ENCODE results near the gene MYO9A.

Gene MYO9A

DNA sequence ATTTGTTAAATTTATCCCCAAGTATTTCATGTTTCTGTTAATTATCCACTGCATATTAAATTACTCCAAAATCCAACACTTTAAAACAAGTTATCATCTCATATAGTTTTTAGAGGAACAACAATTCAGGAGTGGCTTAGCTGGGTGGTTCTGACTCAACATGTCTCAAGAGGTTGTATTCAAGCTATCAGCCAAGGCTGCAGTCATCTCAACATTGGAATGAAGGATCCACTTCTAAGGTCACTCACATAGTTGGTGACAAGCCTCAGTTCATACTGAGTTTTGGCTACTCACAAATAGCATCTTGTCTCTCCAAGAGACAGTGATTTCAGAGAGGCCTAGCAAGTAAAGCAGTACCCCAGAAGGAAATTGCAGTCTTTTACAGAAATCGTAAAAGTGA, 172.9 kb downstream of the MYO9A start:
- Histone ChIP-seq H3K4me3 (ENCODE audit: insufficient read length, low read depth) (no peak overlapping the region), H3K9ac (ENCODE audit: insufficient read length, low read depth) (no peak overlapping the region), H3K4me1 (ENCODE audit: insufficient read depth, insufficient read length) (no peaks in the 10 kb centered on the region), H3K9me3 (ENCODE audit: insufficient read depth, low read length) (no peaks in the 10 kb centered on the region), H3K36me3 (ENCODE audit: insufficient read depth, insufficient read length, low read length) (no peaks in the 10 kb centered on the region), H3K27me3 (ENCODE audit: insufficient read depth, insufficient read length) (no peaks in the 10 kb centered on the region)
- DNase-seq (ENCODE audit: low read depth, low spot score), result no peak
- TF ChIP-seq ZNF274 (IDR thresholded peaks at IDR 0.05; ENCODE audit: low read depth, low read length) (no peak), SUZ12 (IDR thresholded peaks at IDR 0.05; ENCODE audit: extremely low read depth, insufficient read depth, insufficient read length) (no peak), YY1 (IDR thresholded peaks at IDR 0.05; ENCODE audit: insufficient read depth, insufficient read length) (no peak)

- no peak for TF ChIP-seq SUZ12 (IDR thresholded peaks at IDR 0.05; ENCODE audit: extremely low read depth, insufficient read depth, insufficient read length)
- TF ChIP-seq YY1 (IDR thresholded peaks at IDR 0.05; ENCODE audit: insufficient read depth, insufficient read length), result no peak
- TF ChIP-seq ZNF274 (IDR thresholded peaks at IDR 0.05; ENCODE audit: low read depth, low read length), result no peak
- no peak overlapping the region for H3K9ac ChIP-seq (ENCODE audit: insufficient read length, low read depth)
These were observed 174.1 kb downstream of the MYO9A start for GRCh38 chr15:71943806-71944205.

DNA sequence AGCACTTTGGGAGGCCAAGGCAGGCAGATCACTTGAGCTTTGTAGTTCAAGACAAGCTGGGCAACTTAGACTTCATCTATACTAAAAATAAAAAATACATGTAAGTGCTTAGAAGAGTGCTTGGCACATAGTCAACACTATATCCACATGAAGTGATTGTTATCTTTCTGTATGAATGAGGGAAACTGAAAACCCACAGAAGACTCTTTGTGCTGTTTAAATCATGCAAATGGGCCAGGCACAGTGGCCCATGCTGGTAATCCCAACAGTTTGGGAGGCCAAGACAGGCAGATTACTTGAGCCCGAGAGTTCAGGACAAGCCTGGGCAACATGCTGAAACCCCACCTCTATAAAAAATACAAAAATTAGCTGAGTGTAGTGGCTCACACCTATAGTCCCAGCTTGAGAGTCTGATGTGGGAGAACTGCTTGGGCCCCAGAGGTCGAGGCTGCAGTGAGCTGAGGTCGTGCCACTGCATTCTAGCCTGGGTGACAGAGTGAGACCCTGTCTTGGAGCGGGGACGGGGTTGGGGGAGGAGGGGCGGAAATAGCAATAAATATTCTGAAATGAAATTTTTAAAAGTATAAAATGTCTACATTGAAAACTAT, 177.9 kb downstream of the MYO9A start:
- no peak for DNase-seq (ENCODE audit: low read depth, low spot score)
- no peak overlapping the region for H3K9ac ChIP-seq (ENCODE audit: insufficient read length, low read depth)
- H3K9me3 ChIP-seq (ENCODE audit: insufficient read depth, low read length), result no peaks in the 10 kb centered on the region
- H3K4me1 ChIP-seq (ENCODE audit: insufficient read depth, insufficient read length), result no peaks in the 10 kb centered on the region
- H3K4me3 ChIP-seq (ENCODE audit: insufficient read length, low read depth), result no peak overlapping the region
- H3K27me3 ChIP-seq (ENCODE audit: insufficient read depth, insufficient read length), result no peaks in the 10 kb centered on the region
- no peaks in the 10 kb centered on the region for H3K36me3 ChIP-seq (ENCODE audit: insufficient read depth, insufficient read length, low read length)
- TF ChIP-seq YY1 (IDR thresholded peaks at IDR 0.05; ENCODE audit: insufficient read depth, insufficient read length), result no peak
- no peak for TF ChIP-seq SUZ12 (IDR thresholded peaks at IDR 0.05; ENCODE audit: extremely low read depth, insufficient read depth, insufficient read length)
- no peak for TF ChIP-seq ZNF274 (IDR thresholded peaks at IDR 0.05; ENCODE audit: low read depth, low read length)

More at GRCh38 chr15:71943806-71944205, 174.1 kb downstream of the MYO9A start:
- Histone ChIP-seq H3K4me3 (ENCODE audit: insufficient read length, low read depth) (no peak overlapping the region), H3K9me3 (ENCODE audit: insufficient read depth, low read length) (no peaks in the 10 kb centered on the region), H3K4me1 (ENCODE audit: insufficient read depth, insufficient read length) (no peaks in the 10 kb centered on the region), H3K27me3 (ENCODE audit: insufficient read depth, insufficient read length) (no peaks in the 10 kb centered on the region), H3K36me3 (ENCODE audit: insufficient read depth, insufficient read length, low read length) (no peaks in the 10 kb centered on the region)
- DNase-seq (ENCODE audit: low read depth, low spot score), result no peak

DNA sequence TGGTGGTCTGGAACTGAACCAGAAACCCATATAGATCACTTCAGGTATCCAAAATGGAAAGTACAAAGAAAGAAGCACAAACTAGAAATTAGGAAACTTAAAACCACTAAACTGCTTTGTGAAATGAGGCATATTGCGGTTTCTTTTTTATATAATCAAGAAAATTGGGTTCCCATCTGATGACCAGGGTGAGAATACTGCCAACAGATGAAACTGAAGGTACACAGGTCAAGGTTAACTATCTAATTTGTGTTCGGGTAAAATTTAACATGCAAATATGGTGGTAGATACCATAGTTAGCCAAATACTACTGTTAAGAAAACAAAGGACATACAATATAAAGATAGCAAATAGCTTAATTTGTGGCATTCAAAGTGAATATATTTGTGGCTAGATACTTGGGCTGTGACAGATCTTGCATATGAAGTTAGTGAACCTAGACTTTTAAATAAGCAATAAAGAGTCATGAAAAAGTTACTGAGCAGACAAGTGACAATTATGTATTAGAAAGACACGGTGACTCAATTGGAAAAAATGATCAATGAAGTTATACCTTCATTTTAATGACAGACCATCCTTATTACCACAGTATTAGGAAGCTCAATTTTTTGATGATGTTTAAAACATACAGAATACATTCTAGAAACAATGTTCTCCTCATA, 180.2 kb downstream of the MYO9A start:
- Histone ChIP-seq H3K4me1 (ENCODE audit: insufficient read depth, insufficient read length) (no peaks in the 10 kb centered on the region), H3K9ac (ENCODE audit: insufficient read length, low read depth) (no peak overlapping the region), H3K27me3 (ENCODE audit: insufficient read depth, insufficient read length) (no peaks in the 10 kb centered on the region), H3K9me3 (ENCODE audit: insufficient read depth, low read length) (peaks cover under 1% of the 10 kb centered on the region; the same call in 1 of the 2 replicates), H3K4me3 (ENCODE audit: insufficient read length, low read depth) (no peak overlapping the region), H3K36me3 (ENCODE audit: insufficient read depth, insufficient read length, low read length) (peaks cover 8% of the 10 kb centered on the region)
- no peak for DNase-seq (ENCODE audit: low read depth, low spot score)
- TF ChIP-seq ZNF274 (IDR thresholded peaks at IDR 0.05; ENCODE audit: low read depth, low read length), result no peak
- no peak for TF ChIP-seq SUZ12 (IDR thresholded peaks at IDR 0.05; ENCODE audit: extremely low read depth, insufficient read depth, insufficient read length)
- TF ChIP-seq YY1 (IDR thresholded peaks at IDR 0.05; ENCODE audit: insufficient read depth, insufficient read length), result no peak

- no peak for DNase-seq (ENCODE audit: low read depth, low spot score)
- TF ChIP-seq ZNF274 (IDR thresholded peaks at IDR 0.05; ENCODE audit: low read depth, low read length) (no peak), YY1 (IDR thresholded peaks at IDR 0.05; ENCODE audit: insufficient read depth, insufficient read length) (no peak), SUZ12 (IDR thresholded peaks at IDR 0.05; ENCODE audit: extremely low read depth, insufficient read depth, insufficient read length) (no peak)
- no peak overlapping the region for H3K4me3 ChIP-seq (ENCODE audit: insufficient read length, low read depth)
- H3K9me3 ChIP-seq (ENCODE audit: insufficient read depth, low read length), result peaks cover 18% of the 10 kb centered on the region
- no peak overlapping the region for H3K9ac ChIP-seq (ENCODE audit: insufficient read length, low read depth)
- no peaks in the 10 kb centered on the region for H3K4me1 ChIP-seq (ENCODE audit: insufficient read depth, insufficient read length)
- H3K36me3 ChIP-seq (ENCODE audit: insufficient read depth, insufficient read length, low read length), result peaks cover 14% of the 10 kb centered on the region
- no peaks in the 10 kb centered on the region for H3K27me3 ChIP-seq (ENCODE audit: insufficient read depth, insufficient read length)
These were observed 183.5 kb downstream of the MYO9A start for GRCh38 chr15:71934446-71934845.

DNA sequence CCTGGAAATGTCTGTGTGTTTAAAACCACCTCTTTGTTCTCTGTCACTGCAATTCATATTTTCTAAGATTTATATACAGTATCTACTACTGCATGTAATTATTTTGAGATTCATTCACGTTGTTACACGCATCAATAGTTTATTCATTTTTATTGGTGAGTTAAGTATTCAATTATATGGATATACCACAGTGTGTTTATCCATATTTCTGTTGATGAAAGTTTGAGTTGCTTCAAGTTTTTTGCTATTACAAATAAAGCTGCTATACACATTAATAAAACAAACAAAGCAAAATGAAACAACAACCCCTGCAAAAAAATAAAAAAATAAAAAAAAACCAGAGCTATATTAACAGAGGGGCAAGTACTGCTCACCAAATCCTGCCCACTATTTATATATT, 185.3 kb downstream of the MYO9A start:
- H3K9ac ChIP-seq (ENCODE audit: insufficient read length, low read depth), result no peak overlapping the region
- TF ChIP-seq ZNF274 (IDR thresholded peaks at IDR 0.05; ENCODE audit: low read depth, low read length), result no peak
- TF ChIP-seq SUZ12 (IDR thresholded peaks at IDR 0.05; ENCODE audit: extremely low read depth, insufficient read depth, insufficient read length), result no peak
- no peak for TF ChIP-seq YY1 (IDR thresholded peaks at IDR 0.05; ENCODE audit: insufficient read depth, insufficient read length)
- no peak overlapping the region for H3K4me3 ChIP-seq (ENCODE audit: insufficient read length, low read depth)
- peaks cover 14% of the 10 kb centered on the region for H3K36me3 ChIP-seq (ENCODE audit: insufficient read depth, insufficient read length, low read length)
- peaks cover 18% of the 10 kb centered on the region for H3K9me3 ChIP-seq (ENCODE audit: insufficient read depth, low read length)
- no peaks in the 10 kb centered on the region for H3K27me3 ChIP-seq (ENCODE audit: insufficient read depth, insufficient read length)
- DNase-seq (ENCODE audit: low read depth, low spot score), result no peak
- H3K4me1 ChIP-seq (ENCODE audit: insufficient read depth, insufficient read length), result no peaks in the 10 kb centered on the region

DNA sequence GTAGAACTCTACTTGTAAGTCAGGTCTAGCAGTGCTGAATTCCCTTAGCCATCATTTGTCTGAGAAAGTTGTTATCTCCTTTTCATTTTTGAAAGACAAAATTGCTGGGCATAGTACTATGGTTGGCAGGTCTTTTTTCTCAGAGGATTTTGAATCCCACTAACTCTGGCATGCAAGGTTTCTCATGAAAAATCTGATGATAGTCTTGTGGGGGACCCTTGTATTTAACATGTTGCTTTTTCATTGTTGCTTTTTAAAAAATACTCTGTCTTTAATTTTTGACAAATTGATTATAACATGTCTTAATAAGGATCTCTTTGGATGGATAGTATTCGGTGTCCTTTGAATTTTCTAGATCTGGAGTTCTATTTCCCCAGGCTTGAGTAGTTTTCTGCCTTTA, 186.7 kb downstream of the MYO9A start:
- H3K36me3 ChIP-seq (ENCODE audit: insufficient read depth, insufficient read length, low read length), result peaks cover 18% of the 10 kb centered on the region
- no peak for TF ChIP-seq SUZ12 (IDR thresholded peaks at IDR 0.05; ENCODE audit: extremely low read depth, insufficient read depth, insufficient read length)
- no peak for TF ChIP-seq ZNF274 (IDR thresholded peaks at IDR 0.05; ENCODE audit: low read depth, low read length)
- TF ChIP-seq YY1 (IDR thresholded peaks at IDR 0.05; ENCODE audit: insufficient read depth, insufficient read length), result no peak
- H3K4me3 ChIP-seq (ENCODE audit: insufficient read length, low read depth), result no peak overlapping the region

More for the DNA sequence above, 186.7 kb downstream of the MYO9A start:
- Histone ChIP-seq H3K27me3 (ENCODE audit: insufficient read depth, insufficient read length) (no peaks in the 10 kb centered on the region), H3K4me1 (ENCODE audit: insufficient read depth, insufficient read length) (no peaks in the 10 kb centered on the region), H3K9me3 (ENCODE audit: insufficient read depth, low read length) (peaks cover 18% of the 10 kb centered on the region), H3K9ac (ENCODE audit: insufficient read length, low read depth) (no peak overlapping the region)
- no peak for DNase-seq (ENCODE audit: low read depth, low spot score)

Measured in NT2/D1 (cell line).